Esophagus squamous epithelium (tissue), 4 donors: ENCODE measurements around the gene KIF6.

Experiments used
- POLR2A ChIP-seq, 4 donors: fragments of 450-650 bp; IDR thresholded peaks; one replicate each; pipeline ENCODE4 v1.6.1; 2017; ENCODE audit warnings: antibody characterized with exemption in 4 of 4, mild to moderate bottlenecking in 4 of 4, moderate library complexity in 3 of 4
- TF ChIP-seq, protein P1 (sequence below), 6 experiments: fragments of 450-650 bp in 4 of 6; fragments of 200-600 bp in 2 of 6; sonication (generic) in 2 of 6; IDR thresholded peaks; one replicate each; pipeline ENCODE4 v1.5.1; 2016 to 2019; ENCODE audit warnings: antibody characterized with exemption in 6 of 6, mild to moderate bottlenecking in 4 of 6, moderate library complexity in 4 of 6

DNA sequence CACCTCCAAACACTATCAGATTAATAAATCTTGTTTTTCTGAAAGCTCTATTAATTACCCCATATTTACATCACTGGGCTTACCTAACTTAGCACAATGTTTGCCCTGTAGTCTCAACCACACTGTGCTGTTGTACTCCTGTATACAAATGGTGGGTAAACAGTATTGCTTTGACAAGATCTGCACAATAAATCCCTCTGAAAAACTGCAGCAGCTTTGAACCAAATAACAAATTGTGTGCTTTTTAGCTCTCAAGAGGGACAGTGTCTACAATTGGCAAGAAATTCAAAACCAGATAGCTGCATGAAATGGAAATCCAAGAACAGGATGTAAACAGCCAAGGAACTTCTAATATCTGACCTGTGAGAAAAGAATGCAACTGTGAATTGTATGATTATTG lies 10.4 kb downstream of the KIF6 start:
- TF ChIP-seq, protein P1, sequence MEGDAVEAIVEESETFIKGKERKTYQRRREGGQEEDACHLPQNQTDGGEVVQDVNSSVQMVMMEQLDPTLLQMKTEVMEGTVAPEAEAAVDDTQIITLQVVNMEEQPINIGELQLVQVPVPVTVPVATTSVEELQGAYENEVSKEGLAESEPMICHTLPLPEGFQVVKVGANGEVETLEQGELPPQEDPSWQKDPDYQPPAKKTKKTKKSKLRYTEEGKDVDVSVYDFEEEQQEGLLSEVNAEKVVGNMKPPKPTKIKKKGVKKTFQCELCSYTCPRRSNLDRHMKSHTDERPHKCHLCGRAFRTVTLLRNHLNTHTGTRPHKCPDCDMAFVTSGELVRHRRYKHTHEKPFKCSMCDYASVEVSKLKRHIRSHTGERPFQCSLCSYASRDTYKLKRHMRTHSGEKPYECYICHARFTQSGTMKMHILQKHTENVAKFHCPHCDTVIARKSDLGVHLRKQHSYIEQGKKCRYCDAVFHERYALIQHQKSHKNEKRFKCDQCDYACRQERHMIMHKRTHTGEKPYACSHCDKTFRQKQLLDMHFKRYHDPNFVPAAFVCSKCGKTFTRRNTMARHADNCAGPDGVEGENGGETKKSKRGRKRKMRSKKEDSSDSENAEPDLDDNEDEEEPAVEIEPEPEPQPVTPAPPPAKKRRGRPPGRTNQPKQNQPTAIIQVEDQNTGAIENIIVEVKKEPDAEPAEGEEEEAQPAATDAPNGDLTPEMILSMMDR (IDR thresholded peaks at IDR 0.05): no peak
- no peak for TF ChIP-seq POLR2A (IDR thresholded peaks at IDR 0.05)
